H54 (cell line): Measurements from ENCODE around the gene TK1.
"Not testable (repeated sequence)": the region's sequence is repeated elsewhere in the genome, so short reads cannot be mapped to it uniquely, and the experiment has no call there.

Experiments used
- DNase-seq: peaks from one replicate; pipeline ENCODE4 v3.0.0; 2011; ENCODE audit warnings: low spot score, mixed read lengths; ENCODE audit not compliant: insufficient read length
- FAIRE-seq: peaks from 3 replicates; lab custom pipeline; 2011; peaks lifted over from hg19 to GRCh38; lab: Jason Lieb, UNC
- POLR2A ChIP-seq: IDR thresholded peaks from 2 replicates; pipeline ENCODE4 v1.6.1; 2011; ENCODE audit warnings: low read depth, mild to moderate bottlenecking, low read length

TK1 gene

GRCh38 chr17:78143214-78144146 lies 43.4 kb downstream of the TK1 start:
- FAIRE-seq (no peak), DNase-seq (no peak)
- TF ChIP-seq POLR2A, result no peak

- FAIRE-seq, result no peak
- DNase-seq, result peak; percentile 77
- TF ChIP-seq POLR2A, result no peak
Measured at GRCh38 chr17:78142119-78142861, 44.6 kb downstream of the TK1 start.

- no peak for FAIRE-seq
Measured at GRCh38 chr17:78141437-78142118, 45.3 kb downstream of the TK1 start.

GRCh38 chr17:78140169-78141051 lies 46.4 kb downstream of the TK1 start:
- DNase-seq (peak; percentile 93), FAIRE-seq (peak; percentile 69)
- TF ChIP-seq POLR2A, result no peak

More at GRCh38 chr17:78141437-78142118, 45.3 kb downstream of the TK1 start:
- no peak for DNase-seq
- TF ChIP-seq POLR2A, result no peak

- not testable (repeated sequence) for DNase-seq, FAIRE-seq
Measured at GRCh38 chr17:78139861-78140168, 47.0 kb downstream of the TK1 start.

- DNase-seq, result no peak
- no peak for TF ChIP-seq POLR2A
- FAIRE-seq, result no peak
Measured at GRCh38 chr17:78138204-78139060, 48.4 kb downstream of the TK1 start.

- no peak for FAIRE-seq
- DNase-seq, result no peak
- TF ChIP-seq POLR2A, result no peak
Measured at GRCh38 chr17:78137392-78138203, 49.3 kb downstream of the TK1 start.

- FAIRE-seq (no peak), DNase-seq (no peak)
- no peak for TF ChIP-seq POLR2A
Measured at GRCh38 chr17:78135858-78136500, 50.9 kb downstream of the TK1 start.

- no peak for DNase-seq
- TF ChIP-seq POLR2A, result no peak
- FAIRE-seq, result no peak
Measured at GRCh38 chr17:78134899-78135385, 51.9 kb downstream of the TK1 start.

- no peak for FAIRE-seq
- TF ChIP-seq POLR2A, result no peak
- DNase-seq, result peak; percentile 69
Measured at GRCh38 chr17:78133971-78134898, 52.6 kb downstream of the TK1 start.
